Cardiac fibroblast (primary cell): ENCODE measurements around the gene PARP9.

Experiments
- DNase-seq, 2 donors: peaks; one replicate each; pipeline versions ENCODE4 v3.0.0 to v3.0.0-alpha.2; 2010; ENCODE audit warnings: low read depth in 2 of 2
- H3K4me3 ChIP-seq, 2 donors: replicated peaks in 1 of 2; 1 replicate in 1 of 2; 2 replicates in 1 of 2; pipeline ENCODE4 v1.5.1; 2011; ENCODE audit warnings: low read depth in 2 of 2, low read length in 2 of 2, mild to moderate bottlenecking in 2 of 2, moderate library complexity in 1 of 2
- CTCF ChIP-seq: IDR thresholded peaks from one replicate; pipeline ENCODE4 v1.5.1; 2011; ENCODE audit warnings: low read depth, mild to moderate bottlenecking, low read length, inconsistent platforms

Gene PARP9

GRCh38 chr3:122602011-122602710 is 38.1 kb upstream of the PARP9 start:
- TF ChIP-seq CTCF = no peak
- no peak for DNase-seq
- no peak overlapping the region for H3K4me3 ChIP-seq

- DNase-seq = no peak
- H3K4me3 ChIP-seq = no peak overlapping the region
- no peak for TF ChIP-seq CTCF
Measured at GRCh38 chr3:122598556-122598955, 34.5 kb upstream of the PARP9 start.

- no peak overlapping the region for H3K4me3 ChIP-seq
- DNase-seq = no peak
- no peak for TF ChIP-seq CTCF
Measured at GRCh38 chr3:122598151-122598550, 34.1 kb upstream of the PARP9 start.

GRCh38 chr3:122594025-122594424 is 29.9 kb upstream of the PARP9 start:
- no peak for DNase-seq
- TF ChIP-seq CTCF = no peak
- no peak overlapping the region for H3K4me3 ChIP-seq

GRCh38 chr3:122590610-122591009 is 26.5 kb upstream of the PARP9 start:
- H3K4me3 ChIP-seq = no peak overlapping the region
- no peak for TF ChIP-seq CTCF
- no peak for DNase-seq

- no peak for TF ChIP-seq CTCF
- H3K4me3 ChIP-seq = no peak overlapping the region
- no peak for DNase-seq
Measured at GRCh38 chr3:122589297-122589696, 25.2 kb upstream of the PARP9 start.

- DNase-seq = no peak
- TF ChIP-seq CTCF = no peak
- no peak overlapping the region for H3K4me3 ChIP-seq
Measured at GRCh38 chr3:122587572-122587971, 23.5 kb upstream of the PARP9 start.
